Neural progenitor cell (in vitro differentiated cells): ENCODE measurements around the gene SF3B2. TPM values are rescaled to one million over a fixed set of nuclear protein-coding genes. Genes with fewer than 3 reads are reported as not detected.

Experiments used
- DNase-seq: peaks from one replicate; pipeline ENCODE4 v3.0.0-alpha.2; 2016; ENCODE audit warnings: low spot score
- H2AFZ ChIP-seq: fragments of 200-600 bp; sonication (generic); replicated peaks from 2 replicates; pipeline ENCODE4 v1.6.1; 2016; ENCODE audit warnings: antibody characterized with exemption
- H3F3A ChIP-seq: fragments of 200-600 bp; sonication (generic); 2 replicates; pipeline ENCODE4 v1.6.1; 2016; ENCODE audit warnings: antibody characterized with exemption, low read depth
- H3K27ac ChIP-seq: fragments of 200-600 bp; sonication (generic); 2 replicates; pipeline ENCODE4 v1.5.1; 2016; ENCODE audit warnings: mild to moderate bottlenecking
- H3K27me3 ChIP-seq: fragments of 200-600 bp; sonication (generic); 2 replicates; pipeline ENCODE4 v1.6.1; 2016; ENCODE audit warnings: mild to moderate bottlenecking, moderate library complexity
- H3K36me3 ChIP-seq: fragments of 200-600 bp; sonication (generic); 2 replicates; pipeline ENCODE4 v1.5.1; 2016
- H3K4me1 ChIP-seq: fragments of 200-600 bp; sonication (generic); 2 replicates; pipeline ENCODE4 v1.6.1; 2016; ENCODE audit warnings: mixed run types
- H3K4me2 ChIP-seq: fragments of 200-600 bp; sonication (generic); 2 replicates; pipeline ENCODE4 v1.6.1; 2016
- H3K4me3 ChIP-seq: fragments of 200-600 bp; sonication (generic); 2 replicates; pipeline ENCODE4 v1.5.1; 2016
- H3K79me2 ChIP-seq: fragments of 200-600 bp; sonication (generic); 2 replicates; pipeline ENCODE4 v1.6.1; 2016; ENCODE audit warnings: low read depth
- H3K9ac ChIP-seq: fragments of 200-600 bp; sonication (generic); 2 replicates; pipeline ENCODE4 v1.6.1; 2016
- H3K9me3 ChIP-seq: fragments of 200-600 bp; sonication (generic); 2 replicates; pipeline ENCODE4 v1.5.1; 2016; ENCODE audit warnings: low read depth
- H4K20me1 ChIP-seq: fragments of 200-600 bp; sonication (generic); 2 replicates; pipeline ENCODE4 v1.6.1; 2016; ENCODE audit warnings: low read depth
- H3K27ac Mint-ChIP-seq: 3 replicates; pipeline ENCODE4 v1.8.0; 2021; ENCODE audit warnings: mixed read lengths
- H3K27me3 Mint-ChIP-seq: 2 replicates; pipeline ENCODE4 v1.8.0; 2022; ENCODE audit warnings: low read depth, mild to moderate bottlenecking, inconsistent platforms, moderate library complexity, mixed read lengths; ENCODE audit not compliant: insufficient read depth
- H3K36me3 Mint-ChIP-seq: 3 replicates; pipeline ENCODE4 v1.8.0; 2021; ENCODE audit warnings: mixed read lengths
- H3K4me1 Mint-ChIP-seq: 3 replicates; pipeline ENCODE4 v1.8.0; 2021; ENCODE audit warnings: mixed read lengths
- H3K4me3 Mint-ChIP-seq: 3 replicates; pipeline ENCODE4 v1.8.0; 2021; ENCODE audit warnings: mild to moderate bottlenecking, moderate library complexity, mixed read lengths
- H3K9me3 Mint-ChIP-seq: 3 replicates; pipeline ENCODE4 v1.8.0; 2020; ENCODE audit warnings: mixed read lengths
- CTCF ChIP-seq: fragments of 200-600 bp; sonication (generic); IDR thresholded peaks from 2 replicates; pipeline ENCODE4 v1.5.1; 2017; ENCODE audit warnings: antibody characterized with exemption, mild to moderate bottlenecking
- EZH2 ChIP-seq: fragments of 200-600 bp; sonication (generic); IDR thresholded peaks from 2 replicates; pipeline ENCODE4 v1.6.1; 2017; ENCODE audit warnings: antibody characterized with exemption, mild to moderate bottlenecking, moderate library complexity
- EZH2phosphoT487 ChIP-seq: fragments of 200-600 bp; sonication (generic); IDR thresholded peaks from 2 replicates; pipeline ENCODE4 v1.6.1; 2017; ENCODE audit warnings: antibody characterized with exemption
- total RNA-seq: library from RNA; depleted of rRNA; stranded (reverse); fragments of >200 nt; gene quantifications from 2 replicates; pipeline ENCODE4 v1.2.3, GENCODE V29; 2015; ENCODE audit warnings: low replicate concordance

The SF3B2 gene
- 177 and 198 TPM in 2 replicates for total RNA-seq

DNA sequence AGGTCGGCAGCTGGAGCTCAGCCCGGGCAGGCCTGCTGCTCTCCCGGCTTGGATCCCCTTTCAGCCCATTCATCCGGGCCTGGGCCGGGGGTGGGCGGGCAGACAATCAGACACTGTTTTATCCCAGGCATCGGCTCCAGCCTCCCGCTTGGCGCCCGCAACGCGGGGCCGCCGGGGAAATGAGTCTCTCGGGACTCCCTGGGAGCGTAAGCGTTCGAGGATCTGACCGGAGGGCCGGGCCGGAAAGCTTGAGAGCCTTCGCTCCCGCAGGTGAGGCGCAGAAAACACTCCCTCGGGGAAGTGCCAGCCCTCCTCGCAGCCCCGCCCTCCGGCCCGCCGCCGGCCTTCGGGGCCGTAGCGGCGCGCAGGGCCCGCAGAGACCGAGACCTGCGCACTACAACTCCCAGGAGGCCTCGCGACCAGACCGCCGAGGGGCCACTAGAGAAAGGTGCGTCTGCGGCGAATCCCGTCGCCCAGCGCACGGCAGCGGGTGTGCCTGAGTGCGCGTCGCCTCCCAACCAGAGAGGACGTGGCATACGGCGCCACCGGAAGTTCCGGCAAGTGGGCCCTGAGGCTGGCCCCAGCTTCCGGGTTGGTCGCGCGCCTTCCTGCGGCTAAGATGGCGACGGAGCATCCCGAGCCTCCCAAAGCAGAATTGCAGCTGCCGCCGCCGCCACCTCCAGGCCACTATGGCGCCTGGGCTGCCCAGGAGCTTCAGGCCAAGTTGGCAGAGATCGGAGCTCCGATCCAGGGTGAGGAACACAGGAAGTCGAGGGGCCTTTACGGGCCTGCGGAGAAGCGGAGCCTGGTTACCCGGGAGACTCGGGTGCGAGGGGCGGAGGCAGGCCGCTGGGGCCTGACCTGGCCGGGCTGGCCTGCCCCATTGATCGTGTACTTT is at the start of gene SF3B2:
Gene SF3B2 (plus strand): TSS at position 599 of the 898 bp plus-strand sequence. CDS start 21 bp downstream, at position 620.
- Histone ChIP-seq H3K36me3 (peaks cover 6% of the 10 kb centered on the region), H3K27me3 (no peaks in the 10 kb centered on the region), H3K9me3 (no peaks in the 10 kb centered on the region), H3K4me3 (peak within 1 kb of the TSS; percentile 80), H3K79me2 (peaks cover 48% of the 10 kb centered on the region), H3K4me2 (peak within 1 kb of the TSS; percentile 92), H3K27ac (peak within 1 kb of the TSS; percentile 92), H3K4me1 (peaks cover 22% of the 10 kb centered on the region), H4K20me1 (peaks cover 11% of the 10 kb centered on the region), H3F3A (peaks cover 28% of the 10 kb centered on the region), H3K9ac (peak within 1 kb of the TSS; percentile 91), H2AFZ (peak within 1 kb of the TSS; percentile 13)
- peak within 1 kb of the TSS; percentile 96 for H3K4me3 Mint-ChIP-seq
- H3K27me3 Mint-ChIP-seq = peaks cover 1% of the 10 kb centered on the region
- no peaks in the 10 kb centered on the region for H3K9me3 Mint-ChIP-seq
- DNase-seq = peak; percentile 100
- H3K27ac Mint-ChIP-seq = peak within 1 kb of the TSS; percentile 99
- peak; percentile 11 for TF ChIP-seq CTCF
- TF ChIP-seq EZH2phosphoT487 = no peak
- TF ChIP-seq EZH2 = peak; percentile 1
- peaks cover 42% of the 10 kb centered on the region for H3K4me1 Mint-ChIP-seq
- H3K36me3 Mint-ChIP-seq = peaks cover 22% of the 10 kb centered on the region

- no peaks in the 10 kb centered on the region for H3K9me3 Mint-ChIP-seq
- peak overlapping the region; percentile 100 for H3K4me3 Mint-ChIP-seq
- TF ChIP-seq EZH2phosphoT487 = no peak
- no peak for TF ChIP-seq CTCF
- no peak for TF ChIP-seq EZH2
- peaks cover 25% of the 10 kb centered on the region for H3K36me3 Mint-ChIP-seq
- peaks cover 10% of the 10 kb centered on the region for H3K27me3 Mint-ChIP-seq
- peaks cover 6% of the 10 kb centered on the region for H4K20me1 ChIP-seq
- H3K4me2 ChIP-seq = peak overlapping the region; percentile 83
- peak overlapping the region; percentile 100 for H2AFZ ChIP-seq
- H3K27ac ChIP-seq = peak overlapping the region; percentile 100
- peak overlapping the region; percentile 80 for H3K4me3 ChIP-seq
- H3K9me3 ChIP-seq = no peaks in the 10 kb centered on the region
- peaks cover 38% of the 10 kb centered on the region for H3K79me2 ChIP-seq
- peak overlapping the region; percentile 79 for H3K27ac Mint-ChIP-seq
- peaks cover 26% of the 10 kb centered on the region for H3K4me1 Mint-ChIP-seq
- H3F3A ChIP-seq = peaks cover 34% of the 10 kb centered on the region
- peaks cover 15% of the 10 kb centered on the region for H3K4me1 ChIP-seq
- H3K27me3 ChIP-seq = no peaks in the 10 kb centered on the region
- no peak for DNase-seq
- H3K36me3 ChIP-seq = peaks cover 4% of the 10 kb centered on the region
- H3K9ac ChIP-seq = peak overlapping the region; percentile 86
These were observed 49.4 kb upstream of the SF3B2 start for GRCh38 chr11:66002648-66003225.

DNA sequence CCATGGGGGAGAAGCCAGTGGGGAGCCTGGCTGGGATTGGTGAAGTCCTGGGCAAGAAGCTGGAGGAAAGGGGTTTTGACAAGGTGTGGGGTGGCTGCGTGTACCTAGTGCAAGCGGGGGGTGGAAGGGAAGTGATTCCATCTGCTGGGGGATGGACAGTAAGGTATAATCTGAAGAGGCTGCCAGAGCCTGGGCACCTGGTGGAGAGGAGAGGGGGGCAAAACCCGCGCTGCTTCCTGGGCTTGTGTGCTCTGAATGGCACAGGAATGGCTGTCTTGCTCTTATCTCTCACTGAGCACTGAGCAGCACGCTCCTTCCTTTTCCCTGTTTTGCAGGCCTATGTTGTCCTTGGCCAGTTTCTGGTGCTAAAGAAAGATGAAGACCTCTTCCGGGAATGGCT is 48.9 kb upstream of the SF3B2 start:
- Histone ChIP-seq H3K4me2 (peak overlapping the region; percentile 83), H3K79me2 (peaks cover 38% of the 10 kb centered on the region), H4K20me1 (peaks cover 6% of the 10 kb centered on the region), H3K36me3 (peaks cover 4% of the 10 kb centered on the region), H3K27ac (no peak overlapping the region), H3K9me3 (no peaks in the 10 kb centered on the region), H3F3A (peaks cover 34% of the 10 kb centered on the region), H2AFZ (no peak overlapping the region), H3K9ac (peak overlapping the region; percentile 86), H3K4me3 (peak overlapping the region; percentile 80), H3K27me3 (no peaks in the 10 kb centered on the region), H3K4me1 (peaks cover 15% of the 10 kb centered on the region)
- Mint-ChIP-seq H3K27me3 (peaks cover 14% of the 10 kb centered on the region), H3K4me3 (peak overlapping the region; percentile 100), H3K4me1 (peaks cover 30% of the 10 kb centered on the region), H3K36me3 (peaks cover 22% of the 10 kb centered on the region), H3K27ac (peak overlapping the region; percentile 79), H3K9me3 (no peaks in the 10 kb centered on the region)
- DNase-seq = no peak
- TF ChIP-seq EZH2 (no peak), EZH2phosphoT487 (no peak), CTCF (no peak)
